ENCODE measurements around the gene CAVIN1.

The CAVIN1 gene

DNA sequence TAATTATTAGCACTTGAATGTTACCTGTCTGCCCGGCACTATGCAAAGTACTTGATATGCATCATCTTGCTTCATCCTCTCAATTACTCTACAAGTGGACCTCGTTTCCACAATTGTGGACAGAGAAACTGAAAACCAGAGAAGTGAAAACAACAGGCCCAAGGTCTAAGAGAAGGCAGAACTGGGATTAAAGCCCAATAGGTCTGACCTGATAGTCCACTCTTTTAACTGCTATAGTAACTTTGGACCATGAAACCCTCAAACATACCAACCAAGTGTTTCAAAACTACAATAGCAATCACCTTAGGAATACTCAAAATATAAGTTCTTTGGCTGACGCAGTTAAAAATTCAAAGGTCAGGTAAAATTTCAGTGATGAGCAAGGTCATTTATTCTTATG, 42.1 kb downstream of the CAVIN1 start:
- TF ChIP-seq POLR2AphosphoS5 (IDR thresholded peaks at IDR 0.05; ENCODE audit: low read depth, low read length) (no peak), TAF1 (IDR thresholded peaks at IDR 0.05; ENCODE audit: borderline replicate concordance, insufficient read depth, low read length) (no peak), FOXP2 (optimal IDR thresholded peaks at IDR 0.05; ENCODE audit: borderline replicate concordance, extremely low read depth, extremely low read length, insufficient read depth) (no peak), SIN3A (IDR thresholded peaks at IDR 0.05; ENCODE audit: borderline replicate concordance, insufficient read depth, low read length) (no peak)
- TF ChIP-seq, protein P1, sequence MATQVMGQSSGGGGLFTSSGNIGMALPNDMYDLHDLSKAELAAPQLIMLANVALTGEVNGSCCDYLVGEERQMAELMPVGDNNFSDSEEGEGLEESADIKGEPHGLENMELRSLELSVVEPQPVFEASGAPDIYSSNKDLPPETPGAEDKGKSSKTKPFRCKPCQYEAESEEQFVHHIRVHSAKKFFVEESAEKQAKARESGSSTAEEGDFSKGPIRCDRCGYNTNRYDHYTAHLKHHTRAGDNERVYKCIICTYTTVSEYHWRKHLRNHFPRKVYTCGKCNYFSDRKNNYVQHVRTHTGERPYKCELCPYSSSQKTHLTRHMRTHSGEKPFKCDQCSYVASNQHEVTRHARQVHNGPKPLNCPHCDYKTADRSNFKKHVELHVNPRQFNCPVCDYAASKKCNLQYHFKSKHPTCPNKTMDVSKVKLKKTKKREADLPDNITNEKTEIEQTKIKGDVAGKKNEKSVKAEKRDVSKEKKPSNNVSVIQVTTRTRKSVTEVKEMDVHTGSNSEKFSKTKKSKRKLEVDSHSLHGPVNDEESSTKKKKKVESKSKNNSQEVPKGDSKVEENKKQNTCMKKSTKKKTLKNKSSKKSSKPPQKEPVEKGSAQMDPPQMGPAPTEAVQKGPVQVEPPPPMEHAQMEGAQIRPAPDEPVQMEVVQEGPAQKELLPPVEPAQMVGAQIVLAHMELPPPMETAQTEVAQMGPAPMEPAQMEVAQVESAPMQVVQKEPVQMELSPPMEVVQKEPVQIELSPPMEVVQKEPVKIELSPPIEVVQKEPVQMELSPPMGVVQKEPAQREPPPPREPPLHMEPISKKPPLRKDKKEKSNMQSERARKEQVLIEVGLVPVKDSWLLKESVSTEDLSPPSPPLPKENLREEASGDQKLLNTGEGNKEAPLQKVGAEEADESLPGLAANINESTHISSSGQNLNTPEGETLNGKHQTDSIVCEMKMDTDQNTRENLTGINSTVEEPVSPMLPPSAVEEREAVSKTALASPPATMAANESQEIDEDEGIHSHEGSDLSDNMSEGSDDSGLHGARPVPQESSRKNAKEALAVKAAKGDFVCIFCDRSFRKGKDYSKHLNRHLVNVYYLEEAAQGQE (IDR thresholded peaks at IDR 0.05; ENCODE audit: insufficient read depth in 1 of 2, low read depth in 2 of 2, low read length in 2 of 2): no peak

DNA sequence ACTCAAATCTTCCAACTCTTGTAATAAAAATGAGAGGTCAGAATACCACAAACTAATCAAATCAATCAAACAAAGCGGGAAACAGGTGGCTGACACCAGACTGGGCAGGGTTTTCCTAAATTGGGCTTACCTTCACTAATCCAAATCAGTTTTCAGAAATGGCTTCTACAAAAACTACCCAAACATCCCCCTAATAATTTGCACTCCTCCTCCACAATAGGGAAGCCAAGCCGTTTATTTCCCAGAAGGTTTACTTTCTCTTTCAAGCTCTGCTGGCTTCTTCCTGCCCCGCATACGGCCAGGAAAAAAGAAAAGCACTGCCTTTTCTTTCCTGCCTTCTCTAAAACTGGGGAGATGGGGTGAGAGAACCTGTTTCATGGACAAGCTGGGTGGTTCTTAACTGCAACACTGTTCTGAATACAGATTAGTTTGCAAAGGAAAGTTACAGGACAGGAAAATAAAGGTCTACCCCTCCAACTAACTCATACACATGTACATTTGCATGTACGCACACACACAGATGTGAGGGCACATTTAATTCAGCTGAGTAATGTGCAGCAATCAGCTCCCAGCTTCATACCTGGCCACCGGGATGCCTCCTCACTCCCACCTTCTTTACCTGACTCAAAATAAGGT, 44.0 kb downstream of the CAVIN1 start:
- TF ChIP-seq POLR2AphosphoS5 (IDR thresholded peaks at IDR 0.05; ENCODE audit: low read depth, low read length) (no peak), SIN3A (IDR thresholded peaks at IDR 0.05; ENCODE audit: borderline replicate concordance, insufficient read depth, low read length) (peak; percentile 39; the same call in 1 of the 2 replicates), TAF1 (IDR thresholded peaks at IDR 0.05; ENCODE audit: borderline replicate concordance, insufficient read depth, low read length) (no peak), FOXP2 (optimal IDR thresholded peaks at IDR 0.05; ENCODE audit: borderline replicate concordance, extremely low read depth, extremely low read length, insufficient read depth) (no peak)
- TF ChIP-seq, protein P1 (IDR thresholded peaks at IDR 0.05; ENCODE audit: insufficient read depth in 1 of 2, low read depth in 2 of 2, low read length in 2 of 2): no peak

DNA sequence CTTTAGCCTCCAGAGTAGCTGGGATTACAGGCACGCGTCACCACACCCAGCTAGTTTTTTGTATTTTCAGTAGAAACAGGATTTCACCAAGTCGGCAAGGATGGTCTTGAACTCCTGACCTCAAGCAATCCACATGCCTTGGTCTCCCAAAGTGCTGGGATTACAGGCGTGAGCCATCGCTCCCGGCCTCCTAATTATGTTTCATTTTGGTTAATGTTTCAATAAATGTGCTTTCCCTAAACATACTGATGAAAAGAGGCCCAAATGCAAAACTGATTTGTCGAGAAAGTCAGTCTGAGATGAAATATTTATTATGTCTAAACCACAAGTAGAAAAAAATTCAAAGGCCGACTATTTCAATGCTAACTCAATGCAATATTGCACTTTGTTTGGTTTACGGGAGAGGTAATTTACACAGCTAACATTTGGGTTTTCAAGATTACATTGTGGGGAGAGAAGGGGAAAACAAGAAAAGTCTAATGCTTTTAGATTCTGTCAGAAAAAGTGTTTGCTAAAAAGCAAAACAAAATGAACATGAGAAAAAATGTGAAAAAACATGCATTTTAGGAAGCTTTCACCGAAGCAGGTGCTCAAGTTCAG, 44.6 kb downstream of the CAVIN1 start:
- TF ChIP-seq POLR2AphosphoS5 (IDR thresholded peaks at IDR 0.05; ENCODE audit: low read depth, low read length) (no peak), SIN3A (IDR thresholded peaks at IDR 0.05; ENCODE audit: borderline replicate concordance, insufficient read depth, low read length) (no peak), FOXP2 (optimal IDR thresholded peaks at IDR 0.05; ENCODE audit: borderline replicate concordance, extremely low read depth, extremely low read length, insufficient read depth) (no peak), TAF1 (IDR thresholded peaks at IDR 0.05; ENCODE audit: borderline replicate concordance, insufficient read depth, low read length) (no peak)
- TF ChIP-seq, protein P1 (IDR thresholded peaks at IDR 0.05; ENCODE audit: insufficient read depth in 1 of 2, low read depth in 2 of 2, low read length in 2 of 2): no peak

DNA sequence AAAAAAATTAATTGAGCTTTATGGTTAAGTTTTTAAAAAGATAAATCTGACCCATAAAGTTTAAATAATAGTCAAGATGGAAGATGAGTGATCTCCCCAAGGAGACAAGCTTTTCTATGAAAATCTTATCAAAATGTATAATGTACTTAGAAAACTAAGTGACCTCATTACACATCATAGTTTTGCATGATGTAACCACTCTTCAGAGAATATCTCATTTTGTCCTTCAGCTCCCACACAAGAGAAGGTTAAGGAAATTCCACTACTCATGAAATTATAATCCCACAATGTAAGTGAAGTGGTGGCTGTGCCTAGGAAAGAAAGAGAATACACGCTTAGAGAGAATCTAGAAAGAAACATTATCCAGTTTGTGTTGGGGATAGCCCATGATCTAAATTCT, 49.2 kb downstream of the CAVIN1 start:
- TF ChIP-seq FOXP2 (optimal IDR thresholded peaks at IDR 0.05; ENCODE audit: borderline replicate concordance, extremely low read depth, extremely low read length, insufficient read depth): no peak
- TF ChIP-seq, protein P1 (IDR thresholded peaks at IDR 0.05; ENCODE audit: insufficient read depth in 1 of 2, low read depth in 2 of 2, low read length in 2 of 2): no peak
- no peak for TF ChIP-seq SIN3A (IDR thresholded peaks at IDR 0.05; ENCODE audit: borderline replicate concordance, insufficient read depth, low read length)
- no peak for TF ChIP-seq TAF1 (IDR thresholded peaks at IDR 0.05; ENCODE audit: borderline replicate concordance, insufficient read depth, low read length)
- no peak for TF ChIP-seq POLR2AphosphoS5 (IDR thresholded peaks at IDR 0.05; ENCODE audit: low read depth, low read length)
